Gastrocnemius medialis (tissue), 4 donors: ENCODE data around the gene SSBP3.

Experiments
- POLR2A ChIP-seq, 2 donors: fragments of 450-650 bp; IDR thresholded peaks; one replicate each; pipeline ENCODE4 v1.6.1; 2017; ENCODE audit warnings: antibody characterized with exemption in 2 of 2, mild to moderate bottlenecking in 2 of 2, moderate library complexity in 2 of 2
- TF ChIP-seq, protein P1 (sequence below), 5 experiments: fragments of 450-650 bp in 3 of 5; fragments of 200-600 bp in 2 of 5; sonication (generic) in 2 of 5; IDR thresholded peaks in 4 of 5; conservative IDR thresholded peaks in 1 of 5; 1 replicate in 4 of 5; 2 replicates in 1 of 5; pipeline ENCODE4 v1.5.1; 2016 to 2019; ENCODE audit warnings: antibody characterized with exemption in 5 of 5, mild to moderate bottlenecking in 3 of 5, moderate library complexity in 3 of 5

DNA sequence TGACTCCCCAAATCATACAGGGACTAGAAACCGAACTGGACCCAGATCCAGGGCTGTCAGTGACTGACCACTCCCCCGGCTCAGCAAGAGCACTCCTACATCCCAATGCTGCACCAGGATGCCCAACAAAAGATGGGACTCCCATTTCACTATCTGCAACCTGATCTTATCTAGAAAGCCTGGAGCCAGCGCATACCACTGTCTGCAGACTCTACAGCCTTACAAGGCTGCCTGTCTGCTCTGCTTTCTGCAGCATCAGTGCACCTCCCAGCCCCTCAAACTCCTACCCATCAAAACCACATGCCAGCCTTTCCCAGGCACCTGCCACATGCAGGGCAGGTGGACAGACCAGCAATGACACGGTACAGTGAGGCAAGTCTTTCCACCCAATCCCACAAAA, 52.2 kb downstream of the SSBP3 start:
- TF ChIP-seq, protein P1, sequence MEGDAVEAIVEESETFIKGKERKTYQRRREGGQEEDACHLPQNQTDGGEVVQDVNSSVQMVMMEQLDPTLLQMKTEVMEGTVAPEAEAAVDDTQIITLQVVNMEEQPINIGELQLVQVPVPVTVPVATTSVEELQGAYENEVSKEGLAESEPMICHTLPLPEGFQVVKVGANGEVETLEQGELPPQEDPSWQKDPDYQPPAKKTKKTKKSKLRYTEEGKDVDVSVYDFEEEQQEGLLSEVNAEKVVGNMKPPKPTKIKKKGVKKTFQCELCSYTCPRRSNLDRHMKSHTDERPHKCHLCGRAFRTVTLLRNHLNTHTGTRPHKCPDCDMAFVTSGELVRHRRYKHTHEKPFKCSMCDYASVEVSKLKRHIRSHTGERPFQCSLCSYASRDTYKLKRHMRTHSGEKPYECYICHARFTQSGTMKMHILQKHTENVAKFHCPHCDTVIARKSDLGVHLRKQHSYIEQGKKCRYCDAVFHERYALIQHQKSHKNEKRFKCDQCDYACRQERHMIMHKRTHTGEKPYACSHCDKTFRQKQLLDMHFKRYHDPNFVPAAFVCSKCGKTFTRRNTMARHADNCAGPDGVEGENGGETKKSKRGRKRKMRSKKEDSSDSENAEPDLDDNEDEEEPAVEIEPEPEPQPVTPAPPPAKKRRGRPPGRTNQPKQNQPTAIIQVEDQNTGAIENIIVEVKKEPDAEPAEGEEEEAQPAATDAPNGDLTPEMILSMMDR (IDR thresholded peaks at IDR 0.05 in 4 of 5, conservative IDR thresholded peaks at IDR 0.05 in 1 of 5) = no peak
- no peak for TF ChIP-seq POLR2A (IDR thresholded peaks at IDR 0.05)
